Measurements from ENCODE around the gene LRRC37B.
"Not testable (repeated sequence)": the region's sequence is repeated elsewhere in the genome, so short reads cannot be mapped to it uniquely, and the experiment has no call there.

DNA sequence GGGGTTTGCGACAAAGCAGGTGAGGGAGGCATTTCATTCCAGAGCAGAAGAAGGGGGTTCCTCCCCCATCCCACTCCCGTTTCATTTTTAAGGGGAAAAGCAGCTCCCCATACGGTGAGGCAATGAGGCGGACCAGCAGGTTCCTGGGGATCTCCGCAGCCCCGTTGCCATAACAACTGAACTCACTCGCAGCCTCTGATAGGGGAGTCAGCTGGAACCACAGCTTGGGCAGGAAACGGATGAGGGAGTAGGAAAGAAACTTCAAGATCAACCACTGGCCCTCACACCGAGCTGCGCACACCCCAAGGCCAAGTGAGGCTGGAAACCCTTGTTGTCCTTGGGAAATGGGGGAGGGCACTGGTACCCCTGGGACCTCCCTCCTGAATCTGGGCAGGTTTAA is 72.6 kb downstream of the LRRC37B start:
- TF ChIP-seq, protein P1, sequence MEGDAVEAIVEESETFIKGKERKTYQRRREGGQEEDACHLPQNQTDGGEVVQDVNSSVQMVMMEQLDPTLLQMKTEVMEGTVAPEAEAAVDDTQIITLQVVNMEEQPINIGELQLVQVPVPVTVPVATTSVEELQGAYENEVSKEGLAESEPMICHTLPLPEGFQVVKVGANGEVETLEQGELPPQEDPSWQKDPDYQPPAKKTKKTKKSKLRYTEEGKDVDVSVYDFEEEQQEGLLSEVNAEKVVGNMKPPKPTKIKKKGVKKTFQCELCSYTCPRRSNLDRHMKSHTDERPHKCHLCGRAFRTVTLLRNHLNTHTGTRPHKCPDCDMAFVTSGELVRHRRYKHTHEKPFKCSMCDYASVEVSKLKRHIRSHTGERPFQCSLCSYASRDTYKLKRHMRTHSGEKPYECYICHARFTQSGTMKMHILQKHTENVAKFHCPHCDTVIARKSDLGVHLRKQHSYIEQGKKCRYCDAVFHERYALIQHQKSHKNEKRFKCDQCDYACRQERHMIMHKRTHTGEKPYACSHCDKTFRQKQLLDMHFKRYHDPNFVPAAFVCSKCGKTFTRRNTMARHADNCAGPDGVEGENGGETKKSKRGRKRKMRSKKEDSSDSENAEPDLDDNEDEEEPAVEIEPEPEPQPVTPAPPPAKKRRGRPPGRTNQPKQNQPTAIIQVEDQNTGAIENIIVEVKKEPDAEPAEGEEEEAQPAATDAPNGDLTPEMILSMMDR (IDR thresholded peaks at IDR 0.05): not testable (repeated sequence)
- not testable (repeated sequence) for TF ChIP-seq POLR2A (IDR thresholded peaks at IDR 0.05; ENCODE audit: low read depth)

All from esophagus muscularis mucosa (tissue), 3 donors.